PC-3 (cell line): Measurements from ENCODE around the gene BNIP3.

Experiments used
- EZH2 ChIP-seq: fragments of 300-600 bp; sonication (generic); IDR thresholded peaks from one replicate; pipeline ENCODE4 v1.6.1; 2017; ENCODE audit warnings: antibody characterized with exemption, mild to moderate bottlenecking, low read length; ENCODE audit not compliant: unreplicated experiment
- TF ChIP-seq, protein P1 (sequence below): fragments of 300-600 bp; sonication (generic); conservative IDR thresholded peaks from 2 replicates; pipeline ENCODE4 v1.5.1; 2017; ENCODE audit warnings: antibody characterized with exemption, low read depth, mild to moderate bottlenecking, low read length

DNA sequence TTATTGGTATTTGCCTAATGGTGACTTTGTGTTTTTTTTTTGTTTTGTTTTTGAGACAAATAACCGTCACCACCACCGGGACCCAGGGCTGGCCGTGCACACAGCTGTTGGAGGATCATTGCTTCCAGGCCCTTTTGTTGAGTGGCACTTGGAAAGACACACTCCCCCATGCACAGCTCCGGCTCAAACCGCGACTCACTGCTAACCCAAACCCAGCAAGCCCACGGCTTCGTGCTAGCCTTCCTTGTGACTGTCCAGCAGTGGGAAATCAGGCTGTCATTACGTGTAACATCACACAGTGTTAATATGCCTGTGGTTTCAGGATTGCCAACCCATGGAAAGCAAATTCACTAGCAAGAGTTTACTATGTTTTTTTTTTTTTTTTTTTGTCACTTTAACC lies 17.4 kb downstream of the BNIP3 start:
- no peak for TF ChIP-seq EZH2
- TF ChIP-seq, protein P1, sequence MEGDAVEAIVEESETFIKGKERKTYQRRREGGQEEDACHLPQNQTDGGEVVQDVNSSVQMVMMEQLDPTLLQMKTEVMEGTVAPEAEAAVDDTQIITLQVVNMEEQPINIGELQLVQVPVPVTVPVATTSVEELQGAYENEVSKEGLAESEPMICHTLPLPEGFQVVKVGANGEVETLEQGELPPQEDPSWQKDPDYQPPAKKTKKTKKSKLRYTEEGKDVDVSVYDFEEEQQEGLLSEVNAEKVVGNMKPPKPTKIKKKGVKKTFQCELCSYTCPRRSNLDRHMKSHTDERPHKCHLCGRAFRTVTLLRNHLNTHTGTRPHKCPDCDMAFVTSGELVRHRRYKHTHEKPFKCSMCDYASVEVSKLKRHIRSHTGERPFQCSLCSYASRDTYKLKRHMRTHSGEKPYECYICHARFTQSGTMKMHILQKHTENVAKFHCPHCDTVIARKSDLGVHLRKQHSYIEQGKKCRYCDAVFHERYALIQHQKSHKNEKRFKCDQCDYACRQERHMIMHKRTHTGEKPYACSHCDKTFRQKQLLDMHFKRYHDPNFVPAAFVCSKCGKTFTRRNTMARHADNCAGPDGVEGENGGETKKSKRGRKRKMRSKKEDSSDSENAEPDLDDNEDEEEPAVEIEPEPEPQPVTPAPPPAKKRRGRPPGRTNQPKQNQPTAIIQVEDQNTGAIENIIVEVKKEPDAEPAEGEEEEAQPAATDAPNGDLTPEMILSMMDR: no peak
